ENCODE measurements around the gene TMPRSS9. TPM values are rescaled to one million over a fixed set of nuclear protein-coding genes. Genes with fewer than 3 reads are reported as not detected.

Gene TMPRSS9
- total and polyA plus RNA-seq, 8 donors, result 0.09 to 0.84 (median 0.58) TPM

- H3K27ac ChIP-seq, result no peak overlapping the region
- peaks cover 0 to 18% (median 0%) of the 10 kb centered on the region in 4 donors for H3K27me3 ChIP-seq
- intact Hi-C loops (cut with DNase I), result no loop called here
- no peak for TF ChIP-seq CTCF (IDR thresholded peaks at IDR 0.05)
- ATAC-seq (no peak), DNase-seq (no peak), FAIRE-seq (no peak)
- WGBS, 2 donors, result 19 to 20% methylated on average over 24 of the region's 24 CpGs
- H3K36me3 ChIP-seq, result no peaks in the 10 kb centered on the region
- no peaks in the 10 kb centered on the region for H3K4me1 ChIP-seq
- H3K9me3 ChIP-seq, result no peaks in the 10 kb centered on the region
- H3K4me3 ChIP-seq, result no peak overlapping the region
Observed at GRCh38 chr19:2361246-2362045, 1.4 kb downstream of the TMPRSS9 start.

GRCh38 chr19:2362046-2362969 lies 2.2 kb downstream of the TMPRSS9 start:
- ATAC-seq, result no peak
- intact Hi-C loops (cut with DNase I), result no loop called here
- FAIRE-seq, result no peak
- no peaks in the 10 kb centered on the region for H3K36me3 ChIP-seq
- WGBS, 2 donors, result 75 to 81% methylated on average over 11 of the region's 11 CpGs
- H3K9me3 ChIP-seq, result no peaks in the 10 kb centered on the region
- TF ChIP-seq CTCF (IDR thresholded peaks at IDR 0.05), result no peak
- H3K4me1 ChIP-seq, result no peaks in the 10 kb centered on the region
- DNase-seq, result no peak
- no peak overlapping the region for H3K4me3 ChIP-seq
- H3K27ac ChIP-seq, result no peak overlapping the region
- H3K27me3 ChIP-seq, result peaks cover 0 to 18% (median 0%) of the 10 kb centered on the region in 4 donors

GRCh38 chr19:2362970-2363300 lies 2.9 kb downstream of the TMPRSS9 start:
- WGBS, 2 donors, result 71 to 79% methylated on average over 15 of the region's 15 CpGs

GRCh38 chr19:2363419-2363818 lies 3.4 kb downstream of the TMPRSS9 start:
- H3K27me3 ChIP-seq, result peaks cover 0 to 18% (median 0%) of the 10 kb centered on the region in 4 donors
- FAIRE-seq, result no peak
- H3K9me3 ChIP-seq, result no peaks in the 10 kb centered on the region
- no peak for DNase-seq
- no peak overlapping the region for H3K4me3 ChIP-seq
- H3K4me1 ChIP-seq, result no peaks in the 10 kb centered on the region
- WGBS, 2 donors, result 60 to 67% methylated on average over 17 of the region's 17 CpGs
- no peak for ATAC-seq
- H3K36me3 ChIP-seq, result no peaks in the 10 kb centered on the region
- no peak for TF ChIP-seq CTCF (IDR thresholded peaks at IDR 0.05)
- H3K27ac ChIP-seq, result no peak overlapping the region
- intact Hi-C loops (cut with DNase I), result no loop called here

More at GRCh38 chr19:2362970-2363300, 2.9 kb downstream of the TMPRSS9 start:
- H3K4me1 ChIP-seq, result no peaks in the 10 kb centered on the region
- H3K27me3 ChIP-seq, result peaks cover 0 to 18% (median 0%) of the 10 kb centered on the region in 4 donors
- FAIRE-seq (no peak), ATAC-seq (no peak), DNase-seq (no peak)
- H3K4me3 ChIP-seq, result no peak overlapping the region
- TF ChIP-seq CTCF (IDR thresholded peaks at IDR 0.05), result no peak
- H3K9me3 ChIP-seq, result no peaks in the 10 kb centered on the region
- H3K36me3 ChIP-seq, result no peaks in the 10 kb centered on the region
- intact Hi-C loops (cut with DNase I), result no loop called here
- no peak overlapping the region for H3K27ac ChIP-seq

Data from pancreas (tissue), 10 donors.